HepG2 (cell line): Measurements from ENCODE around the gene CEP68.

Experiments used
- BRF2 ChIP-seq: sonication (generic); formaldehyde crosslinking; IDR thresholded peaks from 2 replicates; pipeline ENCODE4 v1.8.1; 2022; ENCODE audit warnings: mild to moderate bottlenecking, missing genetic modification reagents
- FOSL2 ChIP-seq: sonication (generic); formaldehyde crosslinking; IDR thresholded peaks from 2 replicates; pipeline ENCODE4 v1.4.0; 2020; ENCODE audit warnings: missing genetic modification reagents
- NFKBIZ ChIP-seq: IDR thresholded peaks from 2 replicates; pipeline ENCODE4 v1.6.1; 2018; ENCODE audit warnings: missing genetic modification reagents, missing compliant biosample characterization
- SMC3 ChIP-seq: IDR thresholded peaks from 2 replicates; pipeline ENCODE4 v1.6.1; 2011; ENCODE audit warnings: low read length, improper control_type of control experiment

GRCh38 chr2:65101071-65101470, 44.9 kb downstream of the CEP68 start:
- TF ChIP-seq BRF2 (no peak), SMC3 (no peak), FOSL2 (CRISPR knock-in tag) (no peak), NFKBIZ (CRISPR knock-in tag) (no peak)
